Neuronal stem cell (in vitro differentiated cells): ENCODE data around the gene PGPEP1.

Source experiments
- DNase-seq: peaks from one replicate; pipeline ENCODE4 v3.0.0-alpha.2; 2013; ENCODE audit warnings: low spot score
- H2AFZ ChIP-seq: one replicate; pipeline ENCODE4 v1.6.1; 2013; ENCODE audit warnings: mild to moderate bottlenecking, low read length, inconsistent platforms
- H2AK5ac ChIP-seq: 2 replicates; pipeline ENCODE4 v1.6.1; 2013; ENCODE audit warnings: low read depth, mild to moderate bottlenecking, inconsistent platforms, low read length, moderate library complexity, mixed read lengths
- H2BK120ac ChIP-seq: 2 replicates; pipeline ENCODE4 v1.6.1; 2013; ENCODE audit warnings: low read depth, mild to moderate bottlenecking, inconsistent platforms, low read length, moderate library complexity, mixed read lengths
- H2BK12ac ChIP-seq: one replicate; pipeline ENCODE4 v1.6.1; 2013; ENCODE audit warnings: low read length, inconsistent platforms
- H2BK15ac ChIP-seq: 2 replicates; pipeline ENCODE4 v1.6.1; 2013; ENCODE audit warnings: mild to moderate bottlenecking, low read length, inconsistent platforms, mixed read lengths
- H2BK5ac ChIP-seq: one replicate; pipeline ENCODE4 v1.6.1; 2013; ENCODE audit warnings: inconsistent platforms, mild to moderate bottlenecking, low read length, moderate library complexity
- H3K14ac ChIP-seq: one replicate; pipeline ENCODE4 v1.6.1; 2013; ENCODE audit warnings: low read length, inconsistent platforms
- H3K18ac ChIP-seq: 2 replicates; pipeline ENCODE4 v1.6.1; 2013; ENCODE audit warnings: low read length, inconsistent platforms
- H3K23ac ChIP-seq: 2 replicates; pipeline ENCODE4 v1.6.1; 2013; ENCODE audit warnings: low read depth, mild to moderate bottlenecking, mixed read lengths, low read length, inconsistent platforms; ENCODE audit not compliant: poor library complexity
- H3K27ac ChIP-seq: replicated peaks from 3 replicates; pipeline ENCODE4 v1.5.1; 2013; ENCODE audit warnings: low read length, inconsistent platforms
- H3K27me3 ChIP-seq, 3 experiments: 2 replicates each; pipeline ENCODE4 v1.6.1; 2013; ENCODE audit warnings: low read length in 3 of 3, mild to moderate bottlenecking in 2 of 3, inconsistent platforms in 1 of 3, low read depth in 1 of 3, mixed read lengths in 1 of 3, moderate library complexity in 1 of 3; ENCODE audit not compliant: control insufficient read depth in 3 of 3, insufficient read depth in 3 of 3
- H3K36me3 ChIP-seq, 2 donors: replicated peaks in 1 of 2; 2 replicates each; pipeline ENCODE4 v1.6.1; 2013; ENCODE audit warnings: low read length in 2 of 2; ENCODE audit not compliant: control insufficient read depth in 2 of 2, insufficient read depth in 2 of 2
- H3K4ac ChIP-seq: 2 replicates; pipeline ENCODE4 v1.6.1; 2013; ENCODE audit warnings: inconsistent platforms, mild to moderate bottlenecking, low read length, moderate library complexity
- H3K4me1 ChIP-seq, 2 donors: 1 replicate in 1 of 2; 2 replicates in 1 of 2; pipeline ENCODE4 v1.6.1; 2013; ENCODE audit warnings: low read length in 2 of 2, low read depth in 1 of 2; ENCODE audit not compliant: control insufficient read depth in 2 of 2, insufficient read depth in 1 of 2
- H3K4me2 ChIP-seq: one replicate; pipeline ENCODE4 v1.6.1; 2013; ENCODE audit warnings: mild to moderate bottlenecking, low read length, inconsistent platforms; ENCODE audit not compliant: insufficient read depth, poor library complexity, severe bottlenecking
- H3K4me3 ChIP-seq, 2 donors: 2 replicates each; pipeline ENCODE4 v1.5.1; 2013; ENCODE audit warnings: low read length in 2 of 2, mild to moderate bottlenecking in 2 of 2, inconsistent platforms in 1 of 2, moderate library complexity in 1 of 2
- H3K79me1 ChIP-seq: one replicate; pipeline ENCODE4 v1.6.1; 2013; ENCODE audit warnings: low read depth, mild to moderate bottlenecking, inconsistent platforms, low read length, moderate library complexity
- H3K9ac ChIP-seq: one replicate; pipeline ENCODE4 v1.6.1; 2013; ENCODE audit warnings: mild to moderate bottlenecking, low read depth, low read length, inconsistent platforms; ENCODE audit not compliant: poor library complexity
- H3K9me3 ChIP-seq, 2 donors: replicated peaks in 1 of 2; 2 replicates each; pipeline versions ENCODE3 to v1.6.1; 2013; ENCODE audit warnings: low read length in 2 of 2, mild to moderate bottlenecking in 2 of 2, inconsistent platforms in 1 of 2, low read depth in 1 of 2, mixed read lengths in 1 of 2, moderate library complexity in 1 of 2; ENCODE audit not compliant: control insufficient read depth in 2 of 2, insufficient read depth in 1 of 2
- H4K8ac ChIP-seq: one replicate; pipeline ENCODE4 v1.6.1; 2013; ENCODE audit warnings: low read depth, mild to moderate bottlenecking, inconsistent platforms, low read length, moderate library complexity
- H4K91ac ChIP-seq: one replicate; pipeline ENCODE4 v1.6.1; 2013; ENCODE audit warnings: low read length, low read depth, mild to moderate bottlenecking, inconsistent platforms; ENCODE audit not compliant: poor library complexity
- WGBS, 2 donors: extraction: QIAGEN DNeasy Blood & Tissue Kit; methylation state at CpG; one replicate each; pipeline ENCODE4 v1.1.7; 2013; ENCODE audit warnings: missing lambda C conversion rate in 2 of 2, mixed read lengths in 1 of 2; ENCODE audit not compliant: insufficient read length in 2 of 2, insufficient replicate concordance in 1 of 2; ENCODE audit errors: extremely low coverage in 2 of 2; 5-methylcytosine and 5-hydroxymethylcytosine counted together

The PGPEP1 gene

DNA sequence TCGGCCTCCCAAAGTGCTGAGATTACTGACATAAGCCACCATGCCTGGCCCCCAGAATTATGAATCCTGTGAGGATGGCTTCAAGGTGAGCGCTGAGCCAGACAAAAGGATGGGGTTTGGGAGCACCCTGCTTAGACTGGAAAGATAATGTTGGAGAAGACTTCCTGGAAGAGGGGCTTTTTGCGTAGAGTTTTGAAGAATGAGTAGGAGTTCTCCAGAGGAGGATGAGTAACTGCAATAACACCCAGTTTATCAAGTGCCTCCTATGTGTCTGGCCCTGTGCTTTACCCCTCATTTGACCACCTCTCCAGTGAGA is 44.9 kb downstream of the PGPEP1 start:
- Histone ChIP-seq H2BK12ac (no peak overlapping the region), H3K4ac (no peak overlapping the region), H4K8ac (no peak overlapping the region), H3K18ac (no peak overlapping the region), H2AFZ (peak overlapping the region; percentile 20), H2BK5ac (no peak overlapping the region), H3K14ac (no peak overlapping the region), H3K27me3 (peaks cover 0 to 36% (median 0%) of the 10 kb centered on the region in 3 experiments), H3K9me3 (peaks cover 0 to 4% of the 10 kb centered on the region in 2 donors), H3K4me2 (no peak overlapping the region), H2BK15ac (no peak overlapping the region), H3K36me3 (peaks cover 0 to 6% of the 10 kb centered on the region in 2 donors), H3K4me1 (peaks cover 12 to 13% of the 10 kb centered on the region in 2 donors), H3K9ac (no peak overlapping the region), H4K91ac (no peak overlapping the region), H2BK120ac (no peak overlapping the region), H2AK5ac (no peak overlapping the region), H3K27ac (no peak overlapping the region), H3K79me1 (peaks cover 2% of the 10 kb centered on the region), H3K23ac (no peak overlapping the region), H3K4me3 (no peak overlapping the region)
- DNase-seq: no peak
- no CpG with 5 or more reads among the region's 3 CpGs for WGBS, 2 donors

DNA sequence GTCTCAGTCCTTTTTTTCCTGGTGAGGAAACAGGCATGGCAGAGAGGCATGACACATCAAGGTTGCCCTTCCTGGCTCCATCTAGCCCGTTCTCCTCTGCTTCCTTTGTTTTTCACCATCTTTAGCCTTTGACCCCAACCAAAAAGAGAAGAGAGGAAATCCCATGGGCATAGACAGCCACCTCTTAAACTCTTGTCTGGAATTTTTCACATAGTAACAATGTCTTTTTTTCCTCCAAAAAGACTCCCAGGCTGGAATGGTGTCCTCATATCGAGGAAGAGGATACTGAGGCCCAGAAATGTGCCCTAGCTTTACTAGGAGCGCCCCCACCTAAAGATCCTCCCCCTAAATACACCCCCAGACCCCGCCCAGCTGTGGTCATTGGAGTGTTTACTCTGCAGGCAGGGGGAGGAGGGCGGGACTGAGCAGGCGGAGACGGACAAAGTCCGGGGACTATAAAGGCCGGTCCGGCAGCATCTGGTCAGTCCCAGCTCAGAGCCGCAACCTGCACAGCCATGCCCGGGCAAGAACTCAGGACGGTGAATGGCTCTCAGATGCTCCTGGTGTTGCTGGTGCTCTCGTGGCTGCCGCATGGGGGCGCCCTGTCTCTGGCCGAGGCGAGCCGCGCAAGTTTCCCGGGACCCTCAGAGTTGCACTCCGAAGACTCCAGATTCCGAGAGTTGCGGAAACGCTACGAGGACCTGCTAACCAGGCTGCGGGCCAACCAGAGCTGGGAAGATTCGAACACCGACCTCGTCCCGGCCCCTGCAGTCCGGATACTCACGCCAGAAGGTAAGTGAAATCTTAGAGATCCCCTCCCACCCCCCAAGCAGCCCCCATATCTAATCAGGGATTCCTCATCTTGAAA is 45.5 kb downstream of the PGPEP1 start, which contains the start of gene GDF15:
GDF15 (plus strand) TSS at position 484 of the 868 bp plus-strand sequence; CDS start at position 516, 32 bp downstream.
- Histone ChIP-seq H2BK5ac (peak within 1 kb of the TSS; percentile 77), H4K8ac (no peak within 1 kb of the TSS), H3K4me1 (peaks cover 12 to 13% of the 10 kb centered on the region in 2 donors), H3K14ac (peak within 1 kb of the TSS; percentile 39), H3K18ac (peak within 1 kb of the TSS; percentile 80), H2AFZ (peak within 1 kb of the TSS; percentile 20), H2BK12ac (peak within 1 kb of the TSS; percentile 92), H3K4ac (no peak within 1 kb of the TSS), H3K9ac (peak within 1 kb of the TSS; percentile 63), H3K79me1 (peaks cover 2% of the 10 kb centered on the region), H3K27me3 (peaks cover 0 to 36% (median 0%) of the 10 kb centered on the region in 3 experiments), H4K91ac (no peak within 1 kb of the TSS), H3K9me3 (peaks cover 0 to 4% of the 10 kb centered on the region in 2 donors), H3K4me3 (peak within 1 kb of the TSS; percentile 19 to 41), H2AK5ac (peak within 1 kb of the TSS; percentile 91), H3K36me3 (peaks cover 0 to 6% of the 10 kb centered on the region in 2 donors), H3K27ac (no peak within 1 kb of the TSS), H3K4me2 (peak within 1 kb of the TSS; percentile 30), H2BK120ac (peak within 1 kb of the TSS; percentile 61), H2BK15ac (peak within 1 kb of the TSS; percentile 90), H3K23ac (peak within 1 kb of the TSS; percentile 58)
- no peak for DNase-seq
- no CpG with 5 or more reads among the region's 33 CpGs for WGBS, 2 donors

DNA sequence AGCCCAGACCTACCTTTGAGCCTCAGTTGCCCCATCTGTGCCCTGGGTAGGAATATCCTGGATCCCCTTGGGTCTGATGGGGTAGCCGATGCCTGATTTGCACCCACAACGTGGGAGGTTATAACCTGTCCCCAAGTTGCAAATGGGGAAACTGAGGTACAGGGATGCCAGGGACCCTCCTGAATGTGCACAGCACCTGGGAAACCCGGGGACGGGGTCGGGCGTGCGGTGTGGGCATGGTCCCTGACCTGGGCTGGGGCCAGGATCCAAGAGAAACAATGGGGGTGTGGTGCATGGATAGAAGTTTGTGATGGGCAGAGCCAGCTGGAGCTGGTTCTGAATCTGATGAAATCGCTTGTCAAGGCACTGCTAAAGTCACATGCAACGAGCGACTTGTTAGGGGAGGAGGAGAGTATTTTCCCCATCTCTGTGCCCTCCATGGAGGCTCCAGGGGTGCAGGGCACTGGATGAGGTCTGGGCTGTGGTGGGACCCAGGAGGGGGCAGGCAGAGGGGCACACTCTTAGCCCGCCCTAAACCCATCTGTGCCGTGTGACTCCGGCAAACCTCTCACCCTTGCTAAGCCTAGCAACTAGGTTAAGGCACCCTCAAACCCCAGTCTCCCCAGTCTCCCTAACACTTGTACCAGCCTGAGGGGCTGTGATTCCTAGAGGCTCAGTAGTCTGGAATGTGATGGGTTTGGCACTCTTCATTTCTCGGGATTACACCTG is 46.3 kb downstream of the PGPEP1 start:
- no peak for DNase-seq
- WGBS, 2 donors: no CpG with 5 or more reads among the region's 14 CpGs

More for the DNA sequence above, 46.3 kb downstream of the PGPEP1 start:
- no peak overlapping the region for H3K4me2 ChIP-seq
- peak overlapping the region; percentile 39 for H3K14ac ChIP-seq
- peaks cover 0 to 6% of the 10 kb centered on the region in 2 donors for H3K36me3 ChIP-seq
- H2BK15ac ChIP-seq: peak overlapping the region; percentile 90
- H4K8ac ChIP-seq: no peak overlapping the region
- H2AFZ ChIP-seq: no peak overlapping the region
- H3K27me3 ChIP-seq: peaks cover 0 to 36% (median 0%) of the 10 kb centered on the region in 3 experiments
- peaks cover 2% of the 10 kb centered on the region for H3K79me1 ChIP-seq
- peak overlapping the region; percentile 61 for H2BK120ac ChIP-seq
- H3K23ac ChIP-seq: peak overlapping the region; percentile 29
- no peak overlapping the region for H4K91ac ChIP-seq
- no peak overlapping the region for H3K27ac ChIP-seq
- H3K9ac ChIP-seq: peak overlapping the region; percentile 63
- H3K4me3 ChIP-seq: peak overlapping the region; percentile 19 to 41
- peak overlapping the region; percentile 92 for H2BK12ac ChIP-seq
- peaks cover 0 to 4% of the 10 kb centered on the region in 2 donors for H3K9me3 ChIP-seq
- H3K18ac ChIP-seq: peak overlapping the region; percentile 80
- peak overlapping the region; percentile 77 for H2BK5ac ChIP-seq
- peak overlapping the region; percentile 91 for H2AK5ac ChIP-seq
- H3K4me1 ChIP-seq: peaks cover 12 to 13% of the 10 kb centered on the region in 2 donors
- no peak overlapping the region for H3K4ac ChIP-seq
